Stimulated activated CD8-positive, alpha-beta memory T cell treated with anti-CD3 and anti-CD28 coated beads, Interleukin-15, amount 100 ng/mL, for 4 hours (primary cell): ENCODE measurements around the gene CIAPIN1.

Experiments used
- DNase-seq, 2 donors: peaks; one replicate each; pipeline ENCODE4 v3.0.0-alpha.2; 2020; ENCODE audit warnings: low read depth in 2 of 2

The CIAPIN1 gene

DNA sequence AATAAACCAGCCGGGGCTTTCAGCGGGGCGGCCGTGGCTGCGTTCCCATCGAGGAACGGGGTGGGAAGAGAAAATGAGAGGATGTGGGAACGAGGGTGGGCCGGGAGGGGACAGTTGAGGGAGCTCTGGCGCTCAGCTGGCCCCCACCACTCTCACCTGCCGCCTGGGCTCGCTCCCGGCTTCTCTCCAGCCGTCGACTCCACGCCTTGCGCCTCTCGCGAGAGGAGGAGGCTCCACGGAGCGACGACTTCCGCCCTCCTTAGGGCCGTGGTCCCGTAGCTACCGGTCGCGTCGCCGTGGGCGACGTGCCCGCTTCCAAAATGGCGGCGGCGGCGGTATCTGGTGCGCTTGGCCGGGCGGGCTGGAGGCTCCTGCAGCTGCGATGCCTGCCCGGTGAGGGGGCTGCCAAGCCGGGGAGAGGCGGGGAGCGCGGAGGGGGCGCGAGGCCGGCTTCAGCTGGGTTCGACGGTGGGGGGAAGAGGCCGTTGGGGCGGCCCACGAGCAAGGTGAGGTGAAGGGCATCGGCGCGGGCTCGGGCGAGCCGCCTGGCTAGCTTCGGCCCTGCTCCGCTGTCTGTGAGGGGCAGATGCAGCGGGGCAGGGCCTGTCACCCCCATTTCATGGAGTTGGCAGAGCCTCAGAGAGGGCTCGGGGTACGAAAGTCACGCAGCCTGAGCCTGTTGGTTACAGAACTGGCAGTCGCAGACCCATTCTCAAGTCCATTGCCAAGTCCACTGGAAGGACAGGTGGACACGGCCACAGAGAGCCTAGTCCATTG lies at the start of gene CIAPIN1, which contains the start of gene COQ9:
CIAPIN1 (minus strand) TSS at position 200 of the 777 bp plus-strand sequence. CDS start 6,457 bp downstream, outside the sequence.
COQ9 (plus strand) TSS at position 294 of the 777 bp plus-strand sequence; CDS start at position 321, 27 bp downstream.
- DNase-seq, result peak; percentile 84 to 88

DNA sequence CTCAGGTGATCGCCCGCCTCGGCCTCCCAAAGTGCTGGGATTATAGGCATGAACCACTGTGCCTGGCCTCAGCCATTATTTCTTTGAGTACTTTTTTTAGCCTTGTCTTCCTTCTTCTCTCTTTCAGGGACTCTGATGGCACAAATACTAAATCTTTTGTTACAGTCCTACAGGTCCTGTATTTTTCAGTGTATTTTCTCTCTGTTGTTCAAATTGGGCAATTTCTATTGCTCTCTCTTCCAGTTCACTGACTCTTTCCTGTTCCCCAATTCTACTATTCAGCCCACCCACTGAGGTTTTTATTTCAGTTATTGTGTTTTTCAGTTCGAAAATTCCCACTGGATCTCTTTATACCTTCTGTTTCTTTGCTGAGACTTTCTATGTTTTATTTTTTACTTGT lies 46.6 kb upstream of the CIAPIN1 start:
- DNase-seq, result no peak

DNA sequence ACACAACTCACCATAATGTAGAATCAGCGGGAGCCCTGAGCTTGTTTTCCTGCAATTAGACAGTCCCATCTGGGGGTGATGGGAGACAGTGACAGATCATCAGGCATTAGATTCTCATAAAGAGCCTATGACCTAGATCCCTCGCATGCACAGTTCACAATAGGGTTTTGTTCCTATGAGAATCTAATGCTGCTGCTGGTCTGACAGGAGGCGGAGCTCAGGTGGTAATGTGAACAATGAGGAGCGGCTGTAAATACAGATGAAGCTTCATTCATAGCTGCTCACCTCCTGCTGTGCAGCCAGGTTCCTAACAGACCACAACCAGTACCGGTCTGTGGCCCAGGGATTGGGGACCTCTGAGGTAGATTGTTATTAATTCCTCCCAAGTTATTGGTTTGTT lies 42.0 kb upstream of the CIAPIN1 start:
- DNase-seq, result no peak

DNA sequence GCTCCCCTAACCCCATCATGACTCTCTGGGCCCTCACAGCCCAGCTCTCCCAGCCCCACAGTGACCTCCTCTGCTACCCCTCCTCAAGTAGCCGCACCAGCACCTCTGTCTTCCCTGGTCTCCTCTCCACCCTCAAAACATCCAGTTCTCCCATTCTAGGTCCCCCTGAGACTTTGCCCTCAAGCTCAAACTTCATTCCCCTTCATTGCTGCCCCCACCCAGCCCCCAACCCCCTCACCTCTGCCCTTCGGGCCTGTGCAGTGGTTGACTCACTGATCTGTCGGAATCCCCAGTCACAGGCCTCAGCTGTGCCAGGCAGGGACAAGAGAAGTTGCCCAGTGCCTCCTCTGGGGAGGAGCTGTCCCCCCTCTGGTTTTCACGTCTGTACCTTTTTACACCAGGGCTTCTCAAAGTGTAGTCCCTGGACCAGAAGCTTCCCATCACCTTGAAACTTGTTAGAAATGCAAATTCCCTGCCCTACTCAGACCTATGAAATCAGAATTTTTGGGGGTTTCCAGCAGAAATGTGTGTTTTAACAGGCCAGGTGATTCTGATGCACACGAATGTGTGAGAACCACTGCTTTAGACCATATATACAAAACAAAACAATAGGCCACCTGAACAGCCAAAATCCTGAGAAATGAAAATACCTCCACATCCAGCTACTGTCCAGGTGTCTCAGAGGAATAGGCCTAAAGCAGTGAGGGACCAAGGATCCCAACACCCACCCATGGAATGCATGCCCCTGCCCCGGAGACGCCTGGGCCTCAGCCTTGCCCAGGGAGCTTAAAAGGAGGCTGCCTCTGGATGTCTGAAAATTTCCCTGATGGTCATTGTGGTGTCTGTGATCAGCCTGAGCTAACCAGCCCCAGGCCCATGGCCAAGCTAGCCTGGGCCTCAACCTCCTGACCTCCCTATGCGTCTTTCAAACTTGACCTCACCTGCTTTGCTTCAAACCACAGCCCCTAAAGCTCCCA lies 40.0 kb upstream of the CIAPIN1 start:
- DNase-seq, result no peak

DNA sequence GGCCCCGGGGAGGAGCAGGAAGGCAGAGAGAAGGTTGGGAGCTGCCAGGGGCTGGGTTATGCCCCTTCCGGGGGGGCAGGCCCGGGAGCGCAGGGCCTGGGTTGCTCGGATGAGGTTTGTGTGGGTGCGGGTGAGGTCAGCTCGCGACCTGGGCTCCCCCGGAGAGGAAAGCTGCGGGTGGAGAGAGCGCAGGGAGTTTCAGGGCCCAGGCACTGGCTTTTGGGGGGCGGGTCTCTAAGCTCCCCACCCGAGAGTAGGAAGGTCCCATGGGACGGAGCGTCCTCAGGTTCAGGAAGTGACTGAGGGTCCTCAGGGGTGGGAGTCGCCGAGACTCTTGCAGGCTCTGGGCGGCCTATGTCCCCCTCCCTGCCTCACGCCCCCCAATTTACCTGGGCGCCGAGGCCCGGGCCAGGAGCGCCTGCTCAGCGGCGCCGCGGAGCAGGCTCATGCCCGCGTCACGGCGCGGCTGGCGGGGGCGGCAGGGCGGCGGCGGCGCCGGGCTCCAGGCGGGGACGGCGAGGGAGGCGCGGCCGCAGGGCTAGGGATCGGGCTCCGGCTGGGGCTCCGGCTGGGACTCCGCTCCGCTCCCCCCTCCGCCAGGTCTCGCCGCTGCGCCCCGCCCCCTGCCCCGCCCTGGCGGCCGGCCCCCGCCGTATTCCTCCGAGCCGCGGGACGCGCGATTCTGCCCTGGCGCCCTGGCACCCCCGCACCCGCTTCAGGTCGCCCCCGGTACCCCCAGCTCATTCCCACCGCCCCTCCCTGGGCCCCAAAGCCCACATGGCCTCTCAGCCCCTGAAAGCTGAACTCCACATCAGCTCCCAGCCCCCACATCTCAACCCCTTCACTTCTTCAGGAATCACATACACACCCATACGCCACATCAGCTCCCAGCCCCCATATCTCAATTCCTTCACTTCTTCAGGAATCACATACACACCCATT lies 39.0 kb upstream of the CIAPIN1 start, which contains the start of gene DOK4:
DOK4 (minus strand) TSS at position 578 of the 942 bp plus-strand sequence. CDS start 6,986 bp downstream, outside the sequence.
- peak; percentile 30 to 57 for DNase-seq

DNA sequence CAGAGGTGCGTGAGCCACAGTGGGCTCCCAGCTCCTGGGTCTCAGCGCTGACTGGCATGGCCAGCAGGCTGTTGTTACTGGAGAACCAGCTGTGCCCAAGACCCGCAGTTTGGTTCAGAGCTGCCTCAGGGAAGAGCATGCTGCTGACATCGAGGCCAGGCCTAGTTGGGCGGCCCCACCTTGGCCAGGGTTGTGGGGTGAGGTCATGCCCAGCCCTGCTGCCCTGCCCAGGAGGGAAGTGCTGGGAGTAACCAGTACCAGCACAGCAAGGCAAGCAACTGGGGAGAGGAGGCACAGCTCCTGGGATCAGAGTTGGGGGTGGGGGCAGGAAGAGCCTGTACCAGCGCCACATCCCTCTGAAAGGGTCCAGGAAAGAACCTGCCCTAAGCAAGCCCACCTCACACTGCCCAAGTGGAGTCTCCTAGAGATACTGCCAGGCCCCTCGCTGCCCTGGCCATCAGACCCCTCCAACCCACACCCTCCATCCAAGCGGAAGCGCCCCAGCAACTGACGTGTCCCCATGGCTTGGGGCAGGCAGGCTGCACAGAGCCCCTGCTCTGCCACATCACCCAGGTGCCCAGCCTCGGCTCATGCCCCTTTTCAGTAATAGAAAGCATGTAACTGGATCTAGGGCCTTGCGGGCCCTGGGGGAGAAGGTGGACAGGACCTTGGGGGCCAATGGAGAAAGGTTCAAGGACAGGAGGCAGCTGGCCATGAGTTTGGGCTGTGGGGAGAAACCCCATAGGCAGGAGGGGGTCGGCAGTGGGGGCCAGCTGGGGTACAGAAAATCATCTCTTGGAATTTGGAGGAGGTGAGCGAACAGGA lies 38.1 kb upstream of the CIAPIN1 start:
- DNase-seq, result no peak

DNA sequence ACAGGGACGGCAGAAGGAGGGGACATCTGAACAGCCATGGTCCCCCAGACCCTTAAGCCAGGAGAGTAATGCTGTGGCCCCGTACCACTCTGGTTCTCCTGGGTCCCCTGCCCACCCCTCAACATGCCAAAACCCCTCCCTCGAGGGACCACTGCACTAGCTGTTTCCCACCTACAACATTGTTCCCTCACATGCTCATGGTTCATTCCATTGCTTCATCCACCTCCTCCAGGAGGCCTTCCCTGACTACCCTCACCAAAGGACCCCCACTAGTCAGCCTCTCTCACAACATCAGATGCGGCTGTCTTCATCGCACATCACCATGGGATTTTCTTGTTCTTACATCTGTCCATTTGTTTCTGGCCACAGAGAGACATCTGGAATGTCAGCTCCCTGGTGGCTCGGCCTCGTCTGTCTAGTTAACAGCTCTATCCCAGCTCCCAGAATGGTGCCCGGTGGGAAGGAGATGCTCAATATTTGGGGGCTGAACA lies 37.4 kb upstream of the CIAPIN1 start:
- DNase-seq, result no peak

DNA sequence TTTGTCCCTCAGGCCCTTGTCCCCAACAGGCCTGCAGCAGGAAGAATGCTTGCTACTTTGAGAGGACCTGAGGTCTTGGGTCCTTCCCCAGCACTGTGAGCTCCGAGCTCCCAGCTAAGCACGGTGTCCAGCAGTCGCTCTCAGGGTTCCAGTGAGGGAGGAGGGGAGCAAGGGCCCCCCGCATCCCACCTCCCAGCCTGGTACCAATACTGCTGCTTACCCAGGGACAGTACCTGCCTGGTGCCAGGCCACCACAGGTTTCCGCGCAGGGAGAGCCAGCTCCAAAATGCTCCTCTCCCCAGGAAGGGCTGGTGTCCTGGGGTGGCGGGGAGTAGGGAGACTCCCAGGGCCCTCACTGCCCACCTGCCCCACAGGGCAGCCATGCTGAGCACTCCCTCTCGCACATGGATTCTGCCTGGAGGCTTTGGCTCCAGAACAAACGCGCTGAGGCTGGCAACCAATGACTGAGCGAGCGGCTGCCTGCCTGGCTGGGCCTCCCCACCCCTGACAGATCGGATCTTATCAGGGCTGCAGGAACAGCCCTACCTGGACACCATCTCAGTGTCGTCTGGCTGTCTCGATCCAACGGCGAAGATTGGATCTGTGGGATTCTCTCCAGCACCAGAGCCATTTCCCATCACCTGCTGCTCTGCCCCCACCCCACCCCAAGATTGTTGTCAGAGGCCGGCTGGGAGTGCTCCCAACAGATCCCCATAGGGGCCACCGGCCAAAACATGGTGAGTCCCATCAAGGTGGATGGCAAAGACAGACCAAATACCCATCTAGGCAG lies 36.7 kb upstream of the CIAPIN1 start:
- no peak for DNase-seq

DNA sequence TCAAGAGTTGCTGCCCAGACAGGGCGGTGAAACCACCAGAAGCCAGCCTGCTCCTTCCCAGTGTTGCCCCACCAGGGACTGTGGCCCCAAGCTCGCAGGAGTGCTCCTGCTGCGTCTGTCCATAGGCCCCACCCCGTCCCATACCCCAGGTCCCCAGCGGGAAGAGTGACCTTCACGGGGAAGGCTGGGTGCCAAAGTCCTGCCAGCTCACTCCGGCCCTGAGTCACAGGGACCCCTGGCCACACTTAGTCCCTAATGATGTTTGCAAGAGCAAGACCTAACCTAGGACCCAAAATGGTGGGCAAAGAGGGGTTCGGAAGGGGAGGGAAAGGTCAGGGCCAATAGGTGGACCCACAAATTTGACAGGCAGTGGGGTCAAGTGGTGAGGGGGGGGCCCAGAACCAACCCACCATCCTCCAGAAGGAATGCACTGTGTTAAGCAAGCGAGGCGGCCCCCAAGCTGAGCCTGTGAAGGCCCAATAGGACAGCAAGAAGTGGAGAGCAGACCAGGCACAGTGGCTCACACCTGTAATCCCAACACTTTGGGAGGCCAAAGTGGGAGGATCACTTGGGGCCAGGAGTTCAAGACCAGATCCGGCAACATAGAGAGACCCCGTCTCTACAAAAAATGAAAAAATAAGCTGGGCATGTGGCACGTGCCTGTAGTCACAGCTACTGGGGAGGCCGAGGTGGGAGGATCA lies 35.8 kb upstream of the CIAPIN1 start:
- no peak for DNase-seq

DNA sequence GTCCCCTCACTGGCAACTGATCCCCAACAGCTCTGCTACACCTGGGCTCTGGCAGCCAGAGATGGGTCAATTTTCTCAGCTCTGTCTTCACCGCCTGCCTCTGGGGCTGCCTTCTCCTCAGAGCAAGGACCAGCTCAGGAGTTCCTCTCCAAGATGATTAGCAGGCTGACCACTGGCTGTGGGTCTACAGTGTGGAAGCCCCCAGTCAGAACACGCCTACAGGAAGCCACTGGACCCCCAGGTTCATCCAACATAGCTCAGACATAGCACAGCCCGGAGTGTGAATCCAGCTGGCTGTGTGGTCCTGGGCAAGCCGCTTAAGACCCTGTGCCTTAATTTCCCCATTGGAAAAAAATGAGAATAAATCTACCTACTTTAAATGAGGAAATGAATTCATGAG lies 34.2 kb upstream of the CIAPIN1 start:
- DNase-seq, result no peak

DNA sequence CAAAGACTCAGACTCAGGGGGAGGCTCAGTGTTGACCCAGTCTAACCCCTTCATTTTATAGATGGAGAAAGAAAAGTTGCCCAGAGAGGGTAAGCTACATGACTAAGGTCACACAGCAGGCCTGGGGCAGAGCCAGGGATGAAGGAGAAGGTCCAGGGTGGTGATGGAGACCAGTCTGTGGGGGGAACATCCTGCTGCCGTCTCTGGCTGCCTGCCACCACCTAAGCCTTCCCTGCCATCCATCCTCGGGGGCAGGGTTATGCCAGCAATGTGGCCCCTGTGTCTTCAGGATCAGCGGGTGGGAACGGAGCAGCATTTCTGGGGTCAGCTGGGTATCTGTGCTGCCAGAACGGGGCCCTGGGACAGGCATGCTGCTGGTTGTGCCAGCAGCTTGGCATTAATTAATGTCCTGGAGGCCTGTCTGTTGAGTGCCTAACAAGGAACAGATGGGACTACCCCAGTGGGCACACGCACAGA lies 33.6 kb upstream of the CIAPIN1 start:
- no peak for DNase-seq

DNA sequence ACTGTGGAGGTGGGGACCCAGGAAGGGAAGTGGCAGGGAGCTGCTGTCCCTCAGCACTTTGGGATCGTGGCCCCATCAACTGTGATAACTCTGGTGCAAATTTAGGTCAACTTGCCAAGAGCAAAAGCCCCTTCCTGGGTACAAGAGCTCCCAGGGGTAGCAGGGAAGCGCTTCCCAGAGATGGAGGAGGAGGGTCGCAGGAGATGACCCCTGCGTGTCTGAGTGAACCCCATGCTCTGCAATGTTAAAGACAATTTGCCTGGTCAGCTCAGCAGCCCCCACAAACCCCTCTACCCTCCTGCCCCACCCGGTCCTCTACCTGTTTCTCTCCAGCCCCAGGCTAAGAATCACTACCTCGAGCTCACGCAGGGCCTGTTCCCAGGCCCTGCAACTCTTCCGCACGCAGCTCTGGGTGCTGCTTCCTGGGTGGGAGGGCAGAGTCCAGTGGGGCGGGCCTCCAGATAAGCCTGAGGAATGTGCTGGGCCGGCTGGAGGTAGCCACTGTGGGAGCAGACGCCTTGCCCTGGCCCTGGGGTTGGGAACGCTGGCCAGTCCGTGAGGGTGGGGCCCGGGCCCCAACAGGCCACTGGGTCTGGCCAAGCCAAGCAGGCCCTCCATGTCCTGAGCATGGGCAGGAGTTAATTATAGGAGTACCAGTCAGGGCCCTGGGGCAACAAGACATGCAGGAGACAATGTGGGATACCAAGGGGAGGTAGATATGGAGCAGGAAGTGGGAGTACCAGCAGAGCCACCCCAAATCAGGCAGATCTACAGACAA lies 33.0 kb upstream of the CIAPIN1 start:
- no peak for DNase-seq

DNA sequence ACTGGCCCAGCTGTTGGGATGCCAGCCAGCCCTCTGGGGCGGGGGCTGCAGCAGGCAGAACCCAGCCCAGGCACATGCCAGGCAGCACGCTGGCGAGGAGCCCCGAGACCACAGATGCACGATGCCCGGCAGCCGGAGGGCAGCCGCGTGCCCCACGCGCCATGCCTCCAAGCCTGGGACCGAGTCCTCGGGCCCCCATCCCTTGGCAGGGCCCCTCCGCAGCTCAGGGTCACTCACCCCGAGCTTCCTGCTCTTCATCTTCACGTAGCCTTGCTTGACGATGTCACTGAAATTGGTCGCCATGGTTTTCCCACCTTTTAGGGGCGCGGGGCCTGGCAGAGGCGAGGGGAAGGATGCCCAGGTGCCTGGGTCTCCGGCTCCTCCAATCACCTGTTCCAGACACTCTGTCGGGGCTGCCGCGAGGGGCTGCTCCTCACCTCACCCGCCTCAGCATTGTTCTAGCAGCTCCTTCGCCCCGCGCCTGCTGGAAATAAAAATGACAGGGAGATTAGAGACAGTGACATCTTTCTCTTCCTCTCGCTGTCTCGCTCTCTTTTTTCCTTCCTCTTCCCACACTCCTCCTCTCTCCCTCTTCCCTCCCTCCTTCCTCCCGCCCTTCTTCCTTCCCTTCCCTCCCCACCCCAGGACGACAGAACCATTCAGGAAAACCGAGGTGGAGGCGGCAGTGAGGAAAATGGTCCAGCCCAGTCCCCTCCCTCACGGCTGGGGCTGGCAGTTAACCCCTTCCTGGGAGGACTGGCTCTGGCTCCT lies 32.2 kb upstream of the CIAPIN1 start:
- no peak for DNase-seq

DNA sequence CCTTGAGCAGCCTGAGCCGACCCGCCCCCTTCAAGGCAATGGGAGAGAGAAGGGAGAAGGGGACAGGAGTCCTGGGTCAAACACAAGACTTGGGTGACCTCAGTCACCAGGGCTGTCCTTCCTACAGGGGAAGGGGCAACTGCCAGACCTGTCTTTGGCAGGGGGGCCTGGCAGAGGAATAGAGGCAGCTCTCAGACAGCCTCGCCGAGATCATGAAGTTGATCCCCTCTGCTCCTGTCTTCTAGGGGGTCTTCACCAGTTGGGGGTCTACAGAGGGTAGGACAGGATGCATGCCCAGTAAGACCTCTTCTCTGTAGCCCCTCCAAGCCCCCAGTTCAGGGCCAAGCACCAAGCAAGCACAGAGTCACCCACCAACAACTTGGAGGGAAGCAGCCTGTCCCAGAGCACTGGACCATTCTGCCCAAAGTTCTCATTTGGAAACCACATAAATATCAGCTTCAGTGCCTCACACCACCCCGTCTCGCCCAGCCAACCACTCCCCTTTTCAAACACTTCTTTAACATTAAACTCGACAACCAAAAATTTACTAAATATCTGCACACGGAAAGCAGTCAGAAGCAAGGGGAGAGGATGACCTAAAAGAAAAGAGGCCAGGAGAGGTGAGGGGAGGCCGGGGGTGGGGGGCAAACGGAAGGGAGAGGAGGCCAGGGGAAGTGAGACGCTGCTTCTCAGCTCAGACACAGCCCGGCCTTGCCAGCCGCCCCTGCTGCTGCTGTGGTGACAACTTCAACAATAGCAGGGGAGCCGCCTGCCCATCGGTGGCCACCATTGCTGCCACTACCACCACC lies 31.4 kb upstream of the CIAPIN1 start:
- DNase-seq, result no peak

DNA sequence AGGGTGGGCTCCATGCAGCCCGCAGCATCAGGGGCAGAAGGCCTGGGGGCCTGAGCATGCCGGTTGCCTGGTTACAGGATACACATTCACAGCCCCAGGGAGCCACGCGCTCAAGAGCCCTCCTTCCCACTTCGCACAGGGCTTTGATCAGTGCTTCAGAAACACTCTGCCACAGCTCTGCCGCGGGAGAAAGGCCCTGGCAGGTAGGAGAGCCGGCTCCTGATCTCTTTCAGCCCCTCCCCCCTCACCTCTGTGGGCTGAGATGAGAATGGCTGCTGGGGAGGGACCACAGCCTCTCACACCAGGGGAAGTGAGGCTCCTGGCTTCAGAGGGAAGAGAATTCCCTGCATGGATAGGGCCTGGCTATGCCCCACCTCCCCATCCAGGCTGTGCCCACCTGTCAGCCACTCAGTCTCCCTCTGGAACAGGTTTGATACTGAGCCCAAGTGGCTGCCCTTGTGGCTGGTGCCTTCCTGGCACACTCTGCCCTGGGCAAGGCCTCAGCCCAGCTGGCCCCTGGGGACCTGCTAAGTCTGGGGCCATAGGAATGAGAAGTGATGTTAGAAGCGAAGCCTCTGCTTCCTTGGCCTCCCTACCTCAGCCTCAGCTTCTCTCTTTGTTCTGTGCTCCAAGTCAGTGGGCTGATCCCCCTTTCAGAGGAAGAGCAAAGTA lies 30.5 kb upstream of the CIAPIN1 start:
- no peak for DNase-seq
